ENCODE data around the gene SSH2. TPM values are rescaled to one million over a fixed set of nuclear protein-coding genes. Genes with fewer than 3 reads are reported as not detected.

Gene SSH2
- total RNA-seq, 1 experiment from 2014 or later = 8.3 TPM

DNA sequence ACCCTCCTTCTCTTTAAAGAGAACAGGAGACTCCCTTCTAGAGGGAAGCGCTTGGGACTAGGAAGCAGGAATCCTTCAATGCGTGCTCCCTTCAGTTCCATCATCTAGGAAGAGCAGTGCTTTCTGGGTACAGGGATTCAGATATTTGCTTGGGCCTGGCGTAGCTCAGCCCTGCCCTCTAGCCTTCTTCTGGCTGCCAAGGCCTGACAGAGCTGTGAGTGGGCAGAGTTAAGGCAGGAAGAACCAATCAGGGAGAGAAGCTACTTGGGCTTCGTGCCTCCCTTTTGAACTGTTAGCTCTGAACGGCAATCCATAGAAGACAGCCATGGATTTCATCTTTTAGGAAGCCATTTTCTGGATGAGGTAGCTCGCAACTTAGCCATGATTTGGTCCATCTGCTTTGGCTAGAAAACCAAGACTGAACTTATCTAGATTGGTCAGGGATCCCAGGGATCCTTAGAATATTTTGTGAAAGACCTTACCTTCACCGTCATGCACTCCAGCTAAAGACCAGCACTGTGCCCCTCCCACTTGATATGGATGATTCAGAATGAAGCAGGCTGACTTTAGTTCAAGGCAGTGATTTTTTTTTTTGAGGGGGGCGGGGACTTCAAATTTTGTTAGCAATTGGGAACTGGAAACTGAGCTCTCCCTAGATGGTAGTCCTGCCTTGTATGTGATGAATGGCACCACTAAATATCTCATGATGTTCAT is 304.8 kb downstream of the SSH2 start:
- DNase-seq (ENCODE audit: low spot score) = peak; percentile 39

DNA sequence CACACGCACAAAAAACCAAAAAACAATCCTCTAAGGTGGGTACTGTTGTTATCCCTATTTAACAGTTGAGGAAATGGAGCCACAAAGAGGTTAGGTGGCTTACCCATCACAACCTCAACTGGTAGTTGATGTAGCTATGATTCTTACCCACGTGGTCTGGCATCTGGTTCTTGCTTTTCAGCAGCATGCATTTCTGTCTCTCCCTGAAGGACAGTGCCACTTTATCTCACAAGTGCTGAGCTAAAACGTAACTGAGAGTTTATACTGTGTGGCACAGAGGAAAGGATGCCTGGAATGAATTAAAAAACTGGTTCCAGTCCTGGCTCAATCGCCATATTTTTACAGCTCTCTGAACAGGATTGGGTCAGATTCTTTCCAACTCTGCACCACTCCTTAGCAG is 305.4 kb downstream of the SSH2 start:
- no peak for DNase-seq (ENCODE audit: low spot score)

DNA sequence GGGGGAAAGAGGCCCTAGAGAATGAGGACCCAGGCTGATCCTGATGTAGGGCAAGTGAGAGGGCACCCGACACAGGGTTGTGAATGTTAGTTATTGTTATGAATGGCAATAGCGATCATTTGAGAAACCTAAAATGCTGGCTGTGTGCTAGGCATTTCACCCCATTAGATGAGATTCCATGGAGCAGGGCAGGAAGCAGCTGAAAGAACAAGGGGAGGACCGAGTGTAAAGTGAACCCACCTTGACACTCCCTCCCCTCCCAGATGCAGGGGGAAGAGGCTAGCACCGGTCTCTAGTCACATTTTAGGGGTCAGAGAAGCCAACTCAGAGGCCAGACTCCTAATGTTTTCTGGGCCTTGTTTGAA is 306.8 kb downstream of the SSH2 start:
- no peak for DNase-seq (ENCODE audit: low spot score)

DNA sequence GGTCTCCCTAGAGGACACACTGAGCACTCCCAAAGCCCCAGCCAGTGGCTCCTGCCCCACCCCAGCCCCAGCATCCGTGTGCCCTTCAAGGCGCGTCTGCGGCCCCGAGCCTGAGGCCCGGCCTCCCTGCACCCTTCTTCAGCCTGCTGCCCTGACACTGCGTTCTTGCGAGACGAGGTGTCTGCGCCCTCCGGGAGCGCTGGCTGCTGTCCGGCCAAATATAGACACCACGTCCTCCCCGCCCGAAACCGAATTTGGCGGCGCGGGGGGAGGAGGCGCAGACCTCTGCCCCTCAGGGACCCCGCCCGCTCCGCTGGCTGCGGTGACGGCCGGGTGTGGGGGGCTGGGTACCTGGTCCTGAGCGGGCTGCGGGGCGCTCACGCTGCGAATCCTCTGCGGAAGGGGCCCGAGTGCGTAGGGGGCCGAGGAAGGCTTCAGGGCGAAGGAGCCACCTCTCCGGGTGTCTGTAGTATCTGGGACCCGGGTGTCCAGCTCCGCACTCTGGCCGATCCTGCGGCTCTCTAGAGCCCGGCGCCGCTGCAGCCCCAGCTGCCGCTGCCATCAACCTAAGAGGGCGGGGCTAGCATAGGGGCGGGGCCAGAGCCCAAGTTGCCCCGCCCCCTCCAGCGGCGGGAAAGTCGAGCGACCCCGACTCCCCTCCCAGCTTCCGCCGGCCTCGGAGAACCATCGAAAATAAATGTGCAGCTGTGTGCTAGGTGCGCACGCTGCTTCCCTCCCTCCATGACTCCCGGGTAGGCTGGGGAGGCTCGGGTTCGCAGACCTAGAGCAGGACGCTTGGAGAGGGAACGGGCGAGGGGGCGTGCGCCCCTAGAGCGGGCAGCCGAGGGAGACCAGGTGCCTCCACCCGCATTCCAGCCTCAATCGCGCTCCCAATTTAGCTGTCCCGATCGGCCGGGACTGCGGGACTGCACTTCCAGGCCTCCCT is 307.4 kb downstream of the SSH2 start, which contains the start of gene CORO6:
Gene CORO6 (minus strand): TSS at position 576 of the 946 bp plus-strand sequence. CDS start 1,491 bp downstream, outside the sequence.
- DNase-seq (ENCODE audit: low spot score) = no peak

DNA sequence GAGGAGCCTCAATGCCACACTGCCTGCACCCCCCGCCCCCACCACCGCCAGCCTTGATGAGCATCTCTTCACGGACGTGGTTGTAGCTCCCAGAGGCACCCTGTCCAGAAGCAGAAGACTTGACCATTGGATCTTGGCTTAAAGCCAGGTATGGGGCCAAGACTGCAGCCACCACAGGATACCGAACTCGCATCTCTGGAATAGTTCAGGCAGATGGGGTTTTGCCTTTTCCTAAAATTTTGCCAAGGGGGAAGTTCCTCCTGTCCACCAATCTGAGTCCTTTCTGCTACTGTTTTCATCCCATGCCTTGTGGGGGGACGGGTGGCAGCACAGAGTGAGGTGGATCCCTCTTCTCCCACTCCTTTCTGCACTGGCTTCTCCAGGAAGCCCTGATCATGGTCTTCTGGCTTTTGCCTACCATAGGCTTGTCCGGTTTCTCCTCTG is 308.3 kb downstream of the SSH2 start:
- no peak for DNase-seq (ENCODE audit: low spot score)

DNA sequence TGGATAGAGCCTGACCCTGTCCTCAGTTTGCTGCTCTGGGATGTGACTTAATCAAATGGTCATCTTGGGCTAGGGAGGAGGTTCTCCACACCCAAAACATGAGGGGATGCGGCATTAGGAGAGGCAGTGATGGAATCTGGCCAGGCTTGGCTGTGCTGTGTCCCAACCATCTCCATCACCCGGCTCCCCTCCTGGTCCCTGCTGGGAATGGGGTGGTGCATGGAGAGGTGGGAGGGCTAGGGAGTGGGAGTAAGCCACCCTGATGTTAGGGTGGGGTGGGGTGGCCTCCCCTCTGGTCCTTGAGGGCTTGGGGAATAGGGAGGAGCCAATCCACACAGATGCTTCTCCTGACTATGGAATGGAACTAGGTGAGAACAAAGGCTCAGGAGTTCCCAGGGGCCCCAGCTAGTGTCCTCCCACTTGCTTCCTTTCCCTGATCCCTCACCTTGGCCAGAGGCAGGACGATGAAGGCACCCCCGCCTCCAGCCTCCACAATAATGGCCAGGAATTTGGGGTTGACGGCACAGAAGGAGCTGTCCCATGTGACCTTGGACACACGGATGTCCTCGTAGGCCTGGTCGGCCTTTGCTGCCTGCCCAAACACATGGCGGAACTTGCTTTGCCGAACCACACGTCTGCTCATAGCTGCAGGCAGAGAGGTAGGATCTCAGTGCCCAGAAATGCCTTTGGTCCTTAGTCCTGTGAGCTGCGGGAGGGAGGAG is 309.1 kb downstream of the SSH2 start:
- no peak for DNase-seq (ENCODE audit: low spot score)

DNA sequence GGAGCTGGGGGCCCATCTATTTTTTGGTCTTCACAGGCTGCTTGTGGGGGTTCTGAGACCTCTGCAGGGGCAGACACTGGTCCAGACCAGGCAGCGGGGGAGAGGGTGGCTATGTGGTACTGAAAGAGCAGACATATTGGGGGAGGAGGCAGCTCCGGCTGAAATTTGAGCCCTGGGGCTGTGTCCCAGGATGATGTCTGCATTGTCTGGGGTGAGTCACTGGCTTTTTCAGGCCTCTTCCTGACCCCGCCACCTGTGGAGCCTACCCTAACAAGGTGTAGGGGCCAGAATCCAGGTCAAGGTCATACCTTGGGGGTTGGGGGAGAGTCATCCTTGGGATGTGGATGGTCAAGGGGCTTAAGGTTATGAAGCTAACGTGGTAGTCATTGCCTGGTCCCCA is 309.8 kb downstream of the SSH2 start:
- no peak for DNase-seq (ENCODE audit: low spot score)

DNA sequence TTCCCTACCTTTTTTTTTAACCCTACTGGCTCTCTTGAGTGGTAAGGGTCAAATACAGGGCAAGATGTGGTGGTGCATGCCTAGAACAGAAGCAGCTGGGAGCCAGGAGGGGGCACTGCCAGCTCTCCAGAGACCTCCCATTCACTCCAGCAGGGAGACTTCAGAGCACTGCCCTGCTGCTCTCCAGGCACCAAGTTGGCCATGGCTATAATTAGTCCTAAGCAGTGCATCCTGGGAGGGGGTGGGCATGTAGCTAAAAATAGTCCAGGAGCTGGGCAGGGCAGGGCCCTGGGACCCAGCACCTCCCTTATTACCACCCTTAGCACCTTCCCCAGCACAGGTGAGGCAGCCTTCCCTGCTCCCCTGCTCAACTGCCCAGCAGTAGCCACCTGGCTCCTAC is 310.8 kb downstream of the SSH2 start:
- peak; percentile 37 for DNase-seq (ENCODE audit: low spot score)

DNA sequence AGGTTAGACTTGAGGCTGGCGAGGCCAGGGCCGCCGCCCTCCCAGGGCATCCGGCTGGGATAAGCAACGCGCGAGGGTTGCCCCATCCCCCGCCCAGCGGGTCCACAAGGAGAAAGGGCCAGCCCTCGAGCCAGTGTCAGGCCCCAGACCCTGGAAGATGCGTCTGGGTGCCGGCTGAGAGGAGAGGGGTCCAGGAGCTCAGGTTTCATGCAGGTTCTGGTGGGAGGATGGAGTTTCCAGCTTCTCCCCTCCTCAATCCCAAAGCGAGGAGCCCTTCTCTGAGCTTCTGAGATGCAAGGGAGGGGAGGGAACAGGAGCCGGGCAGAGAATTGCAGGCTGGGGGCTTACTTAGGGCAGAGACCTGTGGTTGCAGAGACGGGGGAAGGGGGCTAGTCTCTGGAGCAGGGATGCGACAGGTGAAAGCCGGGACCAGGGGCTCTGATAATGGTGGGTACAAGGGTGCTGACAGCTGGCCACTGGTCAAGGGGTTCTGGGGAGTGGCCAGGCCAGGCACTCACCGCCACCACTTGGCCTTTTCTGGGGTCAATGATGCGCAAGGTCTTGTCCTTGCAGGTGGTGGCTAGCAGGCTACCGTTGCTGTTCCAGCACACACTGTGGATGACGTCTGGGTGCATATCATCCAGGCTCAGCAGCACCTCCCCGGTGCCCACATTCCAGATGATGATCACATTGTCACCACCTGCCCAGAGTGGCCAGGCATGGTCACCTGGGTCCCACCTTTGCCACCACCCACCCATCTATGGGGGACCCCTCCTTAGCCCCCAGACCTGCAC is 311.6 kb downstream of the SSH2 start:
- no peak for DNase-seq (ENCODE audit: low spot score)

DNA sequence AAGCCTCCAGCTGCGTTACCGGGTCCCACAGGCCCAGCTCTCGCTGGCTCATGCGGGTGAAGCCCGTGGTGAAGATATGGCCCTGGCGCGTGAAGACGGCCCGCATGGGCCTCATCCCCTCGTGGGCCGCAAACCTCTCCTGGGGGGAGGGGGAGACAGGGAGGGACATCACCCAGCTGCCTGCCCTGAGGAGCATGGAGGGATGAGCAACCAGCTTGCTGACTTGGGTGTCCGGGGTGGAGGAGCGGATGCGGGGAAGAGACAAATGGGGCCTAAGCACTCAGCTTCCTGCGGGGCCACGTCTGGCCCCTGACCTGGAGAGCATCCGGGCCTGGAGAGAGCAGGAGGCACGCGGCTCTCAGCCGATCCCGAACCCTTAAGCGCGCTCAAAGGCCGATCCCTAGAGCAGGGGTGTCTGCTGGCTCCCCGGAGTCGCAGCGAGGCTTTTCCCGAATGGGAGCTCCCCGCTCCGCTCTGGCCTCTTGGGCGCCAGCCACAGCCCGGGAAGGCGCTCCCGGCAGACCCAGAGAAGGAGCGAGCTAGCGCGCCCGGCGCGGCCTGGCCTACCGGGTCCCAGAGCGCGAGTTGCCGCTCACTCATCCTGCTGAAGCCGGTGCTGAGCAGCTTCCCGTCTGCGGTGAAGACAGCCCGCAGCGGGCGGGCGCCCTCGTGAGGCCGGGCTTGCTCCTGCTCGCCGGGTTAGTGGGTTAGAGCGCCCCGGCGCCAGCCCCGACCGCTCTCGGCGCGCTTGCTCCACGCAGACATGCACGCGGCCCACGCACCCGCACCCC is 312.4 kb downstream of the SSH2 start:
- DNase-seq (ENCODE audit: low spot score) = peak; percentile 79

DNA sequence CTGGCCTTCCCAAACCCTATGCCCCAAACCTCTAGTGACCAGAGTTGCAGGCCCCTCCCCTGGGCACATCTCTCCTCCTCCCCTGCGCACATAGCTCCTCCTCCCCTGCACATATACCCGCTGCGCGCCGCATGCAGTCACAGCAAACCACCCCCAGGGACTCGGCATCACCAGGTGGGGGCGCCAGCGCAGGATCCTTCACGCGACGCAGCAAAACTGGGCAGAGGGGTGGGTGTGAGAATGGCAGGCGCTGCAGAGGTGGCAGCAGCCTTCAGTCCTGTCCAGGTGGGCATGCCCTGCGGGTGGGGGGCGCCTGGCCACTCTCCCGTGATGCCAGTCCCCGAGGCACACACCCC is 312.9 kb downstream of the SSH2 start:
- DNase-seq (ENCODE audit: low spot score) = peak; percentile 81

DNA sequence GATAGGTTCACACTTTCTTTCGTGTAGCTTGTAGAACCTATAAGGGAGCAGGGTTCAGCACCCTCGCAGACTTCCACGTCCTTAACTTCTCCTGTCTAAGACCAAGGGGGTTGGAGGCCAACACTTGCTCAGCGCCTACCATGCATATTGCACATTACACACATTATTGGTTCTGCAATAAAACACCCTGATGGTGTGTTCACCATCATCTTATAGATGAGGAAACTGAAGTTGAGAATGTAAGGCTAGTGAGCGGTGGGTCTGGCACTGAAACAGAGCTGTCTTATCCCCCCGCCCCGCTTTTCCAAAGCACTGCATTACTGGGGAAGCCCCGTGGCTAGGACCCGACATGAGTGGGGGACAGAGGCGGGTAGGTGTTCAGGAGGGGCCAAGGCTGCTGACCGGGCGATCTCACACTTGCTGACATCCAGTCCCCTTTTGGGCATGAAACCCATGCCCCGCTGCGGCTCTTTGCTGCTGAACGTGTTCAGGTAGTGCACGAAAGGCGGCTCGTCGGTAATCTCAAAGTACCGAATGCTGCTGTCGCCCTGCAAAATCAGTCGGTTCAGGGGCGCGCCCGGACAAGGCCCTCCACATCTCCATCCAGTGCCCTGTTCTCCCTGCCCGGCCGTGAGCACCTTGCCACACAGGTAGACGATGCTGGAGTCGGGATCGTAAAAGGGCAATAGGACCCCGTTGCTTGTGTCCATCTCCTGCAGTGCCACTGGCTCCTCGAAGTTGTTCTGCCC is 313.6 kb downstream of the SSH2 start:
- peak; percentile 18 for DNase-seq (ENCODE audit: low spot score)

DNA sequence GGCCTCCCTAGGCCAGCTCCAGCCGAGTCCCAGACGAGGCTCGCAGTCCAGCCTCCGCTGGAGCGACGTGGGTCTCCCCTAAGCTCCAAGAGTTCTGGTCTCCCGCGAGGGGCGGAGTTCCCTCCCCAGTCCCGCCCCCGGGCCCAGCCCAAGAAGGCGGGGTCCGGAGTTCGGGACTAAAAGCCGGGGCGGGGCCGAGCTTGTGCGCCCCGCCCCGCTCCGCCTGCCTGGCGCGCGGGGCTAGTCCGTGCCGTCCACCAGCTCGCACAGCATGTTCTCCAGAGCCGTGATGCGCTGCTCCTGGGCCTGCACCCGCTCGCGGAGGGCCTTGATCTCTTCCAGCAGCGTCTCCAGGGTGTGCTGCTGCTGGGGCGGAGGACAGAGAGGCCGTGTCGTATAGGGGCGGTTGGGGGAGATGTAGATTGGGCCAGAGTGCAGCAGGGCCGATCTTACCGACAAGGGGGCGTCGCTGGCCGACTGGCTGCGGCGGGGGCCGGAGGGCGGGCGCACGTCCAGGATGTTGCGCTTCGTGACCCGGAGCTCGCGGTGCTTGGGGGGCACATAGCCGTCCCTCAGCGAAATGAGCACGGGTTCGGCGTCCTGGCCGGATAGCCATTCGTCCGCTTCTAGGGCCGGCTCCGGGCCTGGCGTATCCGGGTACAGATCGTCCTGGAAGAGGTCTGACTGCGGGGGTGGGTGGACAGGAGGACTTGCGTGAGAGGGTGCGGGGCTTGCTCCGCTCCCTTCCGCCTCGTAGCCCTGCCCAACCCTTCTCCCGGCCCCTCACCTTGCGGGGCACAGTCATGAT is 314.3 kb downstream of the SSH2 start:
- DNase-seq (ENCODE audit: low spot score) = peak; percentile 89

DNA sequence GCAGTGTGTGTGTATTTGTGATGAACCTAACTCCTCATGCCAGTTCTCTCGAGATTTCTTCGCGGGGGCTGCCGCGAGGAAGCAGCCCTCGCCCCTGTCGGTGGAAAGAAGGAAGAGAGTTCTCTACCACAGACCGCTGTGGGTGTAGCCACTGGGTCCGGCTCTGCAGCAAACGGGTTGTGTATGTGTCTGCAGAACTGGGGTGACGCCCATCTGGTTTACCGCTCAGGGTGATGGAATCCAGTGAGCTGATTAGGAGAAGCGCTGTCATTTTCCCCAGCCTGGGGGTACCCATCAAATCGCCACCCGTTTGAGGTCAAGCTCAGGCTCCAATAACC is 315.0 kb downstream of the SSH2 start:
- DNase-seq (ENCODE audit: low spot score) = peak; percentile 45

DNA sequence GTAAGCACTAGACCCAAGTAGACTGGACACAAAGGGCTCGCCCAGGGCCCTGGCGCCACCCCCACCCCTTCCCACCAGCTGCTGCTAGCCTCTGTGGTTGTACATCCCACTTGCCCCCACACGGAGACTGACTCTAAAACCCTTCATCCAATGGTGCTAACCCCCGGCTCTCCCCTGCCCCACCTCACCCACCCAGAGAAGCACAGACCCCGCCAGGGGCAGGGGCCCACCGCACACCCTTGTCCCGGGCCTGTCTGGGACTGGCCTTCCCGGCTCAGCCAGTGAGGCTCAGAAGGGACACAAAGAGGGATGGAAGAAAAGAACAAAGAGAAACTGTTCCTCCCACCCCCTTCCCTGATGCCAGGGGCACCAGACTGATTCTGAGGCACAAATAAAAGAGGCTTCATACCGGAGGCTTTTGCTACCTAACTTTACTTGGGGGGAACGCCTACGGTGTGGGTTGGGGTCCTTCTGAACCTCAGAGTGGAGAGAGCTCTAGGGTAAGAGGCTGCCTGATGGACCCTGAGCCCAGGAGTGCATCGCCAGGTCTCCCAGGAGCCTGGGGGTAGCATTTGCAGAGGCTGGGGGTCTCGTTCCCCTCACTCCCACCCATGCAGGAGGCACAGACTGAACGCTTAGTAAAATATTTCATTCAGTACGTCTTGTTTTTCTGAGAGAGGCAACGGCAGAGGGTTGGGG is 315.5 kb downstream of the SSH2 start:
- no peak for DNase-seq (ENCODE audit: low spot score)

DNA sequence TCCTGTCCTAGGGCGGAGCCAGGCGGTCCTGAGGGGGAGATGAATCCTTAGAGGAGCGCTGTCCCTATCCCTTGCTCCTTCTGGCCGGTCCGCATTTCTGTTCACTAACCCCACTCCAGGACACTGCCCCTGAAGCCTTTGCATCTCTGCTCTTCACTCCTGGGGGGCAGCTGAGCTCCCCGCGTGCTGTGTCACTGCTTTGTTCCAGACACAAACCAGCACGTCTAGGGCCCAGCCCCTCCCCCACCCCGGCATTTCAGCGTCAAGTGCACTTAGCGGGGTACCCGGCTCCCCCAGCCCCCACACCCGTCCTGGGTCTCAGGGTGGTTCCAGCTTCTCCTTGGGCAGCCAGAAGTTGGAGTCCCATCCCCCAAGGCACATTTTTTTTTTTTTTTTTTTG is 316.2 kb downstream of the SSH2 start:
- DNase-seq (ENCODE audit: low spot score) = no peak

DNA sequence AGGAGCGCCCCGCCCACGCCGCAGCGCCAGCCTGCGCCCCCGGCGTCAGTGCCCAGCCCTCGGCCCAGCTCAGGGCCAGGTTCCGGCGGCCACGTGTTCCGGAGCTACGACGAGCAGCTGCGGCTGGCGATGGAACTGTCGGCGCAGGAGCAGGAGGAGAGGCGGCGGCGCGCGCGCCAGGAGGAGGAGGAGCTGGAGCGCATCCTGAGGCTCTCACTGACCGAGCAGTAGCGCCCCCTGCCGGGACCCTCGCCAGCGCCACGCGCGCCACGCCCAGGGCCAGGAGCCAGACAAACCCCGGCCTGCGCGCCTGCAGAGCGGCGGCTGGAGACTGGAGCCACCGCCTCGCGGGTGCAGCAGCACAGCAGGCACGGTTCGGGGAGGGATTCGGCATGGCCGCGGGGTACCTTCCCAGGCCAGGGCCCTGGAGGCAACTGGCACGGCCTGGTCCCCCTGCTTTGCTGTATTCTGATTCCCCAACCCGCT is 316.6 kb downstream of the SSH2 start:
- DNase-seq (ENCODE audit: low spot score) = no peak
